Activated T-cell treated with anti-CD3 and anti-CD28 coated beads, Interleukin-2, amount 50 U/mL, for 1 hour (primary cell): ENCODE measurements around the gene PTPRT.
A peak's percentile ranks its signal among the peaks of the same experiment; 100 is the strongest.

Source experiments
- DNase-seq: peaks from one replicate; pipeline ENCODE4 v3.0.0-alpha.2; 2020

Gene PTPRT

DNA sequence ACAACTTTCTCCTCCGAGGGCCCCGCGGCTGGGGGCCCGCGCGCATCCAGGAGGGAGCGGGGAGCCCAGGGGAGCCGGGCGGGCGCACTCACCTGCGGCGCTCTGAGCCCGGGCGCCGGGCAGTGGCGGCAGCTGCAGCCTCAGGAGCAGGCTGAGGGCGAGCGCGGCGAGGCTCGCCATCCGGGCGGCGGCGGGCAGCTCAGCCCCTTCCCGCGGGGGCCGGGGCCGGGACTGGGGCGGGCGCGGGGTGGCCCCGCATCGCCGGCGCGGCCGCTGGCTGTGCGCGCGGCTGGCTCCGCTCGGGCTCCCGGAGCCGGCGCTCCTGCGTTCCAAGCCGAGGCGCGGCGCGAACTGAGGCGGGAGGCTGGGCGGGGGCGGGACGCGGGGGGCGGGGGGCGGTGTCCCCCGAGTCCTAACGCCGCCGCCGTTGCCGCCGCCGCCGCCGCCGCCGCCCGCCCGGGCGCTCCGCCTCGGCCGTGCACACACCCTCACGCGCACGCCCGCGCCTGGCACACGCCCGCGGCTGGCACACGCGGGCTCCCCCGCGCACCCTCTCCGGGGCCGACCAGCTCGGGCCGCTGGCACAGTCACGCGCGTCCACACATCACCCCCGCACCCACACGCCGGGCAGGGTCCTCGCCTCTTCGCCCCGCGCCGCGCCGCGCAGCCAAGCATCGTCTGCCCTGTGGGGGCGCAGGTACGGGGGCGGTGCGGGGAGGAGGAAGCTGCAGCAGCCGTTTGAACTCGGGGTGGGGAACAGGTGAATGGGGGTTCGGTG lies at the start of gene PTPRT:
Gene PTPRT (minus strand): TSS at position 353 of the 778 bp plus-strand sequence. CDS start 173 bp downstream, at position 180.
- no peak for DNase-seq

DNA sequence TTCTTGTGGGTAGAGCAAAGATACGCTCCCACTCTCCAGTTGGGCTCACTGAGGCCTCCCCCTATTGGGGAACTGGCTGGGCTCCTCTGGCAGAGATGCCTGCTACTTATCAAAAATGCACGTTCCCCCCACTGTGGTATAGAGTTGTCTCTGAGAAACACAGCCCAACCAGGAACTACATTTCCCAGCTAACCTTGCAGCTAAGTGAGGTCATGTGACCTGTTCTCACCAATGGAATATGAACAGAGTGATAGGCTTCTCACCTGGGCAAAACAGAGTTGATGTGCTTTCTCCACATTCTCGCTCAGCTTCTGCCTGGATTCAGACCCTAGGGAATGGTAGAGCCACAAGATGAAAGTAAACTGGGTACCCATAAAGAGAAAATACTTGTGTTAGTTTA lies 49.1 kb upstream of the PTPRT start:
- DNase-seq: no peak

DNA sequence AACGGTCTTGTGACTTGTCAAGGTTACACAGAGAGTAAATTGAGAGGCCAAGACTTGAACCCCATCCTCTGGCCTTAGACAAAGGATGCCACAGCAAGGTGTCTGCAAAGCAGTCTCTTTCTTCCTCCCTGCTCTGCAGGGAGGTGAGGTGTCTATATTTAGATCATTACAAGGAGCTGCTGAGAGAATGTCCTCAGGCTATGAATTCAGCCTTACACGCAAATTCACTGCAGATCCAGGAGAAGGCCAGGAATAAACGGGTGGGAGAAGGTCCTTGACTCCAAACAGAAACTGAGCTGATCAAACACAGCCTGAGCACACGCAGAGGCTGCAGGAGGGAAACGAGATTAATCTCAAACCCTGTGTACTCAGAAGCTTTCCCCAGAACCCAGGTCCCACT lies 48.6 kb upstream of the PTPRT start:
- no peak for DNase-seq

DNA sequence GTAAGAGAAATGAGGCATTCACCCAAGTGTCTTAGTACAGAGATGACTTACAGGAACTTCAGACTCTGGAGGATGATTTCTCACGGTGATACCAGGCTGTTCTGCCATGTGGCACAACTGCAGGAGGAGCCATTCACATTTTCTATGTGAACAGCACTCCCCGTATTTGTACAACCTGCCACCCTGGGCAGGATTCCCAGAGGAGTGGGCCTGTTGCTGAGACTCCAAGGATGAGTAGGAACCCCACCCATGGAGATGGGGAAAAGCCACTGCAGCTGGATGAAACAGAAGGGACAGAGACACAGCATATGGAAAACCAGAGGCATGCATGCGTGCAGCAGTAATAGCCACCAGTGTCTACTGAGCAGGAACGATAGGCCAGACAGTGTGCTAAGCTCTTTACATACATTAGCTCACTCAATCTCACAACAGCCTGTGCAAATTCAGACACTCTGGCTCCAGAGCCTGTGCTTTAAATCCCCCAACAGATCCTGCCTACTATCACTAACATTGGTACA lies 48.0 kb upstream of the PTPRT start:
- DNase-seq: no peak

DNA sequence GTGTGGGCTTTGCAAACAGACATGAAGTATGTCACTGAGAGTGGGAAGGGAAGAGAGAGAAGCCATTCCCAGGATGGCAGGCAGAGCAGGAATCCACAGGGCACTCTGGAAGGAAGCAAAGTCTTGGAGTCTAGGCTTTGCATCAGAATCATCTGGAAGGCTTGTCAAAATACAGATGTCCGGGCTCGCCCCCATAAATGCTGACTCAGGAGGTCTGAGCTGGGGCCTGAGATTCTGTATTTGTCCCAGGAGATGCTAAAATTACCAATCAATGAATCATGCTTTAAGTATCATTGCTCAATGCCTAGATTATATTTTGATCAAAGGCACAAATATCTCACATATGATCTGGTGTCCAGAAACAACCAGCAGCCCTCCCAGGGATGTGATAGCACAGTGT lies 46.3 kb upstream of the PTPRT start:
- no peak for DNase-seq

DNA sequence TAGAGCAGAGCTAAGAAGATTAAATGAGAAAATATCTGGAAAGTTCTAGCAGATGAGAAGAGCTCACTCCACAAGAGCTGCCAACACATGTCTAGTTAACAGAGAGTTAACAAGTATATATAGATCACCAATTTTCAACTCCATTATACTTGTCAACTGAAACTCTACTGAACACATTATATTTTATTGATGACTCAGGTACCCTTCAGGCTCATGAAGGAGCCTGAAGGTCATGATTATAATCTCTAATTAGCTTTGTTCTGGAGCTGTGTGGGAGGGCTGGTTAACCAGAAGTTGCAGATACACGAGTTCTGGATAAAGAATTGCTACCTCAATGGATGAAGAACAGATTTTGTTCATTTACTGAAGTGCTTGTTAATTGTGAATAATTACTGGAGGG lies 42.1 kb upstream of the PTPRT start:
- no peak for DNase-seq

DNA sequence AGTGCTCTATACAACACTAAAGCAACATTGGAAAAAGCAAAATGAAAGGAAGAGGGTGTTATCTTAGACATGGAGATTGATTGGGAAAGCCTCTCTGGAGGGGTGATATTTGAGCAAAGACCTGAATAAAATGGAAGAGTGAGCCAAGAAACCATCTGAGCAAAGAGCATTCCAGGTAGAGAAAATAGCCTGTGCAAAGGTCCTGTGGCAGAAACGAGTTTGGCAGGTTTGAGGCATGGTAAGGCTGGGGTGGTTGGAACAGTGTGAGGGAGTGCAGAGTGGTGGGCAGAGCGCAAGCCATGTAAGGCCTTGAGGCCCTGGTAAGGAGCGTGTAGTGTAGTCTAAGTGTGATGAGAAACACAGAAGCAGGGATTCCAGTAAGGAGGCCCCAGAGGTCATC lies 40.0 kb upstream of the PTPRT start:
- no peak for DNase-seq

DNA sequence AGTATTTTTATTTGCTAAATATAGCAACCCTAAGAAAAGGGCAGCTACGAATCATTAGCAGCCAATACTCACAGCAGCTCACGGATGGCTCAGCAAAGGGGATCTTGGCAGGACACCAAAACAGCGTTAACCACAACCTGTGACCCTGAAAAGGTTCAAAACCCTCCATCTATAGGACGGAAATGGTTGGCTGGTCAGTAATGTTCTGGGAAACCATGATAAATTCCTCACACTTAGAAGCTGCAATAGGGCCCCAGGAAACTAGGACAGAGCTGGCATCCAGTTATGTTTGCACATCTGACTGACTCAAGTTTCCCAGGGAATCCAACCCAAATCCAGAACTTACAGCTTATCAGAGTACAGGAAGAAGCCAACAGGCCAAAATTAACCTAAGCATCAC lies 30.9 kb upstream of the PTPRT start:
- no peak for DNase-seq

DNA sequence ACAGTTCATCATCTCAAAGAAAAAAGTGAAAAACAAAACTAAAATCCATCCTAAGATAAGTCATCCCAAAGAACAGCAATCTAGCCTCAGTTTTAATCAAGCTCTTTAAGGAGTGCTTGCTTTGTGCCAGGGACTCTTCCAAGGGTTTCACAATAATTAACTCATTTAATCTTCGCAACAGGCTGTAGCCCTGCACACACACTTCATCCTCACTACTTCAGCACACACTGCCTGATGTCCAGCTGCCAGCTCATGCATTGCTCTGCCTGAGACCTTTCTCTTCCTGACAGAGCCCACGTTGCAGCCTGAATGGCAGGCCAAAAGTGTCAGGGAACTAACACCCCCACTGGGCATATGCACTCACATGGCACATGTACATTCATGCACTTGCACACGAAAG lies 21.2 kb upstream of the PTPRT start:
- DNase-seq: no peak

DNA sequence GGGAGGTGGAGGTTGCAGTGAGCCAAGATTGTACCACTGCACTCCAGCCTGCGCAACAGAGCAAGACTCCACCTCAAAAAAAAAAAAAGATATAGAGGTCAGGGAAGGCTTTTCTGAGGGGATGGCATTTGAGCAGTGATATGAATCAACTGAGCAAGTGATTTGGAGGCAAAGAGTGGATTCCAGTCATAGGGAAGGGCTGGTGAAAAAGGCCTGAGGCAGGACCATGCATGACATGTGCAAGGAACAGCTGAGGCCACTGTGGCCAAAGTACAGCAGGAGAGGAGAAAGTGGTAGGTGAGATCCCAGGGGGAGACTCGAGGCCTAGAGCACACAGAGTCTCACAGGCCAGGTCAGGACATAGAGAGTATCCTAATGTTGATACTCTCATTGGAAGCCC lies 20.1 kb upstream of the PTPRT start:
- no peak for DNase-seq

DNA sequence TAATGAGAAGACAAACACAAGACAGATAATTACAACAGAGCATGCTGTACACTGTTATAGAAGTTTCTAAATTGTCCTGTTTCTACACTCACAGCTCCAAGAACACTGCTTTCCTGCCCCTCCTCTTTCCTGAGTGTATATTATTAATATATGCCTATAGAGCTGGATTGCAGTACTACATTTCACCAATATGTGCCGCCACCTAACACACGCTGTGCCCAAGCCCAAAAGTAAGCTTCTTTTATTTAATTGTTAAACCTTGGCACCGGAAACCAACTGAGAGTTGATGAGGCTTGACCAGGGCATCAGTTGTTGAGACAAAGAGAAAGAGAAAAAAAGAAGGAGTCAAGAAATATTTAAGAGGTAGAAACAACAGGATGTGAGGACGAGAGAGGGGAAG lies 16.0 kb upstream of the PTPRT start:
- DNase-seq: no peak

DNA sequence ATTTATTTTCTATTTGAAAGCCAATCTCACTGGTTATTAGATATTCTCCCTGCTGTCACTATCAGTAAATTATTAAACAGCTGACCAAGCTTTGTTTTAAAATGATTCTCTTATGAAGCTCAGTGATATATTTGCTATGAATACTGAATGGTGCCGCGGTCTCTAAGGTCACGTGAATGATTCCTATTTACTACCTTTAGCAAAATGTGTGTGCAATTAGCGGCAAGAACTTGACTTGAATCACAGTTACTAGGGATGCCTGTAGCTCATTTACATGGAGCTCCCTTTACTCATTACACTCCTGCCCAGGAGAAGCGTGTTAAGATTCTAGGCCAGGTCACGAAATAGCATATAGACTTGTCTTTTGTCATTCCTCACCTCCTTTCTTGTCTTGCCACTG lies 12.4 kb upstream of the PTPRT start:
- no peak for DNase-seq

DNA sequence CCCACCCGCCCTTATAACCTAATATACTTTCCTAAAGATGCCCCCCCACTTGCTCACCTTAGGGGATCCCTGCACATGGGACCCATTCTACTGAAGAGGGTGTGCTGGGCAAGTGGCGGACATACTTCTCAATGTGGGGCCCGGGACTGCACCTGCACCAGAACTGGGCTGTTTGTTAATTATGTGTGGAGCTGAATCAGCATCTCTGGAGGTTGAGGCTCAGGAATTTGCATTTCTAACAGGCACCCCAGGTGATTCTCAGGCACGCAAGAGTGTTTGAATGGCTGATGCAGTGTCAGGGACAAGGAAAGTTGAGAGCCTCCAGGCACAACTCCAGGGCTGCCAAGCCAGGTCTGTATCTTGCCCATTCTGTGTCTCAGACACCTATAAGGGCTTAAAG lies 8.9 kb upstream of the PTPRT start:
- DNase-seq: no peak

DNA sequence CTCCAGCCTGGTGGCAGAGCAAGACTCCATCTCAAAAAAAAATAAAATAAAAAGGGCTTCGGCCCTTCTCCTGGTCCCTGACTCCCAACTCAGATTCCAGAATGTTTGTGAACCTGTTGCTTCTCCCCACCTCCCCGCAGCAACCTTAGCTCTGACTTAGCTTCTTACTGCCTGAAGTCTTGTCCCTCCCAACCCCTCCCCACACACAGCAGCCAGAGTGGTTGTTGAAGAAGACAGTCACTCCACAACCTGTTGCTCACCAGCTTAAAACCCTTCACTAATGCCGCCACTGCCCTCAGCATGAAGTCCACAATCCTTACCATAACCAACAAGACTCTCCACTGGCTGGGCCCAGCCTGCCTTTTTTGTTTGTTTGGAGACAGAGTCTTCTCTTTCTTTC lies 6.5 kb upstream of the PTPRT start:
- no peak for DNase-seq

DNA sequence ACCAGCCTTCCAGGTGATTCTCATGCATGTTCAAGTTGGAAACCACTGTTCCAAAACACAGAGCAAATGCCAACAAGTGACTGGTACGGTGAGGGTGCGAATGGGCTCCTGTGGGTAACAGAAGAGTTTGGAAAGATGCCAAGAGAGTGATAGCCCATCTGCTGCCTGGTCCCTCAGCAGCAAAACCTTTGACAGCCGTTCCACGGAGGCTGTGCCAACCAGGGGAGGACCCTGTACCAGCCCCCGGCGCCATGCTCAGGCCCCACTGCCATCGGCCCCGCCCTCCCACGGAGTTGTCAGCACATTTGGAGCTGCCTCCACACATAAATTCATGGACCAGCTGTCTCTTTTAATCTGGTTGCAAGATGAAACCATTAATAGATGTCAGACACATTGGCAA lies 4.4 kb upstream of the PTPRT start:
- no peak for DNase-seq

DNA sequence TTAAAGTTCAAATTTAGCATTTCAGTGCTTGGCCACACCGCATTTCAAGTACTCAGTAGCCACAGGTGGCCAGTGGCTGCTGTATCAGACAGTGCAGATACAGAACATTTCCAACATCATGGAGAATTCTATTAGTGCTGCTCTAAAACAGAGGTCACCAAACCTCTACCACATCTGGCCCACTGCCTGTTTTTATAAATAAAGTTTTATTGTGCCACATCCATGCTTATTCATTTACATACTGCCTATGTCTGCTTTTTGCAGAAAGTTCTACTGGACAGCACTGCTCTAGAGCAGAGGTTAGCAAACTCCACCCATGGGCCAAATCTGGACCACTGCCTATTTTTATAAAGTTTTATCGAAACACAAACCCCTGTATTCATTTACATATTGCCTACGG lies 3.7 kb upstream of the PTPRT start:
- DNase-seq: no peak

DNA sequence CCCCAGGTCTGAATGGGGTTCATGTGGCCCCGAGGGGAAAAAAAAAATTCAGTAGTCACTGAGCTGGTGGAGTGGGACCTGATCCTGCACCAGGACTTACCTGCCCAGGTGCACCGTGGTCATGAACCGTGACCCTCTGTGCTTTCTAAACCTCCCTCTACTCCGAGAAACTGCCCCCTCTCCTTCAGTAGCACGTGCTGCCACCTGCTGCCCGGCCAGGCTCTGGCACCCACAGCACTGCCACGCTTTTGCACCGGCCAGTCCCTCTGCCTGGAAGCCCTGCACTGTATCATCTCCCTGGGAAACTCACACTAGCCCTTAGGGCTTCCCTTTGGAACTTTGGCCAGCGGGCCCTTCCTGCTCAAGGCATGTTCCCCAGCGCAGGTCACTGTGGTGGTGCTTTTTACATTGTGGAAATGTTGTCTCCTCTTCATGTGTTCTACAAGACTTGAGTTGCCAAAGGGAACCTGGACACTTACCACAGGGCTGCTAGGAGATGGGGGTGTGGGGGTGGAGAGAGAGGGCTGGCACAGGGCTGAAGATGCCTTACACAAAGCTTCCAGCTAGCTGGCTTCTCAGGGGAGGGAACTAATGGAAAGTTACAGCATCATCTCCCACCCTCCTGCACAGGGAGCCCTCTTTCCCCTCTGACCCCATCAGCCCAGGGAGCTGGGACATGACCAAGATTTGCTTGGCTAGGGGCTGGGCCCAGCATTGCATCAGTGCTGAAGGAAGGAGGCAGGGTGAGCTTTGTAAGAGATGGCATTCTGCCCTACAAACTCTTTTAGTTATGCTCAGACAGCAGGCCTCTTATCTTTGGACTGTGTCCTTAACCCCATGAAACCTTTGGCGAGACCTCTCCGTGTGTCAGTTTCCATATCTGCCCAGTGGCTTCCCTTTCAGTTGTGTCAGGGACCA lies 2.5 kb upstream of the PTPRT start:
- no peak for DNase-seq

DNA sequence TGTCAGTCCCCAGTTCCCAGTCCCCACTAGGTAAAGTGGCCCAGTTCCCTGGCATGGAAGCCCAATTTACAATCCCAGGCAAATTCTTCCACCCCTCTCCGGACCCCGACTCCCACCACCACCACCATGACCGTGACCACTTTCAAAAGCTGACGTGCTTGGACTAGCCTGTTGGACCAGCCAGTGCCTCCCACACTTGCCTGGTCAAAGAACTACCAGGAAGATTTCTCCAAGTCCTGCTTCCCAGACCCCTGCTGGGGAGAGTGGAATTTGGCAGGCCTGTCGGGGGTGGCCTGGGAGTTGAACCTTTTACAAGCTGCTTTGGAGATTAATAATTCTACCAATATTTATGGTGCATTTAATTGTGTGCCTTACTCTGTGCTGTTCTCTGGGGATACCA lies 1.4 kb upstream of the PTPRT start:
- no peak for DNase-seq

DNA sequence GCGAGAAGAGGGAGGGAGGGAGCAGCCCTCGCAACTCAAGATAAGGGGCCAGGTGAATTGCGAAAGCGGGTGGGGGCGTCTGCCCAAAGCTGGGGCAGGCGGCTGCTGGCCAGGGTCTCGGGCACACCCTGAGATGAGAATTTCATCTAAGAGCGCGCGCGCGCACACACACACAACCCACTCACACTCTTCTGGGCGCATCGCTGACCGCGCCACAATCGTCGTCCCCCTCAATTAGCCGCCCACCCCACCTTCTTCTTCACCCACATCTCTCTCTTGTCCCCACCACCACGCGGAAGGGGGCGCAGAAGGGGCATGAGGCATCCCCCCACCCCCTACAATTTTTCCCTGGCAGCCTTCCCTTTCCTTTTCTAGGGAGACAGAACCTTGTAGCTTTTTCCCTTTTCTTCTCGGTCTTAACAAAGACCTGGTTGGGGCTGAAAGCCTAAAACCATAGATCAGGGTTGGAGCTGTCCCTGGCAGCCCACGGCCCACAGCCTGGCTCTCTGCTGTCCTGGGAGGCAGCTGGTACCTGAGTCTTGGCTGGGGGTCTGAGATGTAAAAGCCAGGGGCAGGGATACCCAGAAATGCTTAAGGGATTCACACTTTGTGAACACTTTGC lies 737 bp upstream of the PTPRT start:
- DNase-seq: no peak

DNA sequence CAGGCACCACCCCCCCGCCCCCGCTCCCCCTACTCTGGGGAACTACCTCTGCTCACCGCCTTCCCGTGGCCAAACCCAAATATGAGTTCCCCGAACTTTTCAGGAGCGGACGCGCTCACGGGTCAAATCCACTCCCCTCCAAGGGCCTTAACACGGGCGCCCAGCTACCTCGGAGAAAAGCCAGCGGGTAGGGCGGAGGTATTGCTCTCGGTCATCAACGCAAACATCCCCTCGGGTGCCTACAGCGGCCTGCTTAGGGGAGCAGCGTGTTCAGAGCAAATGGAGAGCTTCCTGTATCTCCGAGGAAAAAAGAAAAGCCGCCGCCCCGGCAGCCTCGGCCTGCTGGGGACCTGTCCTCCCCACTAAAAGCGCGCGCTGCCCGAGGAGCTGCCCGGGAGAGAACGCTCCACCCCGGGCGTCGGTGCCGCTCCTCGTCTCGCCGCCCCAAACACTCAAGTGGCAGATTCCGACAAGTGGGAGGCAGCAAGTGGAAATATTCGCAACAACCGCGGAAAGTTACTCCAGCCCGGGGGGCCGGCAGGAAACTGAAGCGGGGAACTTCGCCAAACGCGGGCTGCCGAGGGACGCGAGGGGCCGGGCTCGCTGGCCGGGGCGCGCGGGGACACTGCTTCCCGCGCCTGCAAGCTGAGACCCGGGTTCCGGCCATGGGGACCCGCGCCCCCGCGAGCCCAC lies 699 bp downstream of the PTPRT start:
- DNase-seq: no peak

DNA sequence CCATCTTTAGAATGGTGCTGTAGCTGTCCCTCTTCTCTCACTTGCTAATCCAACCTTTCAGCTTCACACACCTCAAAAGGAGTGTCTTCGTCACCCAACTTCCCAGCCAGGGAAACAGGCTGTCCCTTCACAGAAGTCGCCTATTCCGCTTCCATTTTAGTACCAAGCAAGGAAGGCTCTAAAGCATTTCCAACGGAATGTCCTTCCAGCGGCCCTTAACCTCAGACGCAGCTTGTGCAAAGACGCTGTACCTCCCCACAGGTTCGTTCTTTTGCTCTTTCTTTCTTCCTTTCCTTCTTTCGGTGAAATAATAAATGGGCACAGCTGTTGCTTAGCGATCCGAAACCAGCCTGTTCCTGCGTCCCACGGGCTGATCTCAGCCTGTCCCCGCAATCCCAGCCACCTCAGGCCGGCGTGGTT lies 1.5 kb downstream of the PTPRT start:
- DNase-seq: no peak

DNA sequence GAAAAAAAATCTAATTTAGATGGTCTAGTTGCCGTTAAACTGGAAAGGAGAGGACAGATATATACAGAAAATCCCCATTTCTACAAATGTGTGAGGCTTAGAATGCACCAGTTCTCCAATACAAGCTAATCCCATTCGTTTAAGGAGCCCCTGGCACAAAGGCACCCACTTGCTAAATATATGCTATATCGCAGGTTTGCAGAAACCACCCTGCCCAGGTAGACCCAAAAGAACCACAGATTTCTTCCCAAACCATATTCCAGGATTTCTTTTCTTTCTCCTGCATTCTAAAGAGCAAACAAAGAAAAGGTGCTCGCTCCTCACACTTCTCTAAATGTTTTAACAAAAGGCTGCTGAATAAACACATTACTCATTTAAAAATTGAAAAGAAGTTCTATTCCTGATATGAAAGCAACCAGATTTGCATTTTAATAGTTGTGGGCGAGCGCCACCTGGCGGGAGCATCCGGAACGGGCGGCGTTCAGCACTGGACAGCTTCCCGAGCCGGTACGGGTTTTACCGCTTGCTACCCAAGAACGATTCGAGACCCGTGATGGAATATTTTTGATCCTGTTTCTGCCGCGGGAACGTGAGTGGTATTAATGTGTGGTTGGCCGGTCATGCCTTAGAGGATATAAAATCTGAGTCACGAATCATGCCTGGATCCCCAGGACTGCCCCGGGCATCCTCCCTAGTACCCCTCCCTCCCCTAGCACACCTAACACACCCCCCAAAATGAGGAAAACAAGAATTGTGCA lies 2.1 kb downstream of the PTPRT start:
- peak; percentile 45 for DNase-seq
